GM18508 (cell line): ENCODE data around the gene PTAR1.
"Not testable (repeated sequence)": the region's sequence is repeated elsewhere in the genome, so short reads cannot be mapped to it uniquely, and the experiment has no call there.

Experiments used
- ATAC-seq: cut with Tn5 transposase; IDR thresholded peaks from one replicate; pipeline ENCODE4 v1.9.1; 2021; ENCODE audit warnings: moderate number of reproducible peaks; ENCODE audit not compliant: insufficient read depth, unreplicated experiment

The PTAR1 gene

GRCh38 chr9:69759421-69760277, at the start of gene PTAR1:
Gene PTAR1, minus strand, starts transcription at chr9:69760011. Its CDS starts 73 bp downstream, at chr9:69759938.
- ATAC-seq: peak; percentile 70

GRCh38 chr9:69809304-69809863, 49.6 kb upstream of the PTAR1 start:
- no peak for ATAC-seq

DNA sequence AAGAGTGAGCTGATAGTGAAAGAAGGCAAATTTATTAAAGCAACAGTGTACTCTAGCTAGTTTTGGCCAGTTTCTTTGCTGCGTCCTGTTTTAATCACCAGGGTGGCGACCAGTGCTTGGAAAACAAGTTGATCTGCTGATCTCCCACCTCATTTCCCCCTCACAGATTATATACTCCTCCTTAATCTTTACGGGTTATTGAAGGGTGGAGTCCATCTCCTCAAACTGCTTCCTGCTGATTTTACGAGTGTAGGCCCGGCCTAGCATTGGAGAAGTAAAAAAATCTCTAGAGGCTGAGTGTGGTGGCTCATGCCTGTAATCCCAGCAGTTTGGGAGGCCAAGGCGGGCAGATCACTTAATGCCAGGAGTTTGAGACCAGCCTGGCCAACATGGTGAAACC, 46.8 kb upstream of the PTAR1 start:
- no peak for ATAC-seq

DNA sequence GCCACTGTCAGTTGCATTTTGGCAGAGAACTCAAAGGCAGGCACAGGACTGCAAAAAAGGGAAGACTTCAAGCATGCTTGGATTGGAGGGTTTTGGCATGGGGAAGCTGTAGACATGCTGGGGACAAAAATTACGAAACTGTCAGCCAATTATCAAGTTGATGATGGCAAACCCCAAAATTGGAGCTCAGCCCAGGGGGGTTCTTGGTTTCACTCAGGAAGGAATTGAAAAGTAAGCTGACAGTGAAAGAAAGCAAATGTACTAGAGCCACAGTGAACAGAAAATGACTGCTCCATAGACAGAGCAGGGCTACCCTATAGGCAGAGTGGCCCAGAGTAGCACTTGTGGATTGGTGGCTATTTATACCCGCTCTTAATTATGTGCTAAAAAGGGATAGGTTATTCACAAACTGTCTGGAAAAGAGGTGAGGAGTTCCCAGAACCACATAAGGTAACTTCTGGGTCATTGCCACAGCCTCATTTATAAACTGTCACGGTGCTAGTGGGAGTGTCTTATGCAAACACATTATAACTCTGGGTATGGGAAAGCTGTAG, 46.2 kb upstream of the PTAR1 start:
- ATAC-seq: no peak

GRCh38 chr9:69801989-69802388, 42.2 kb upstream of the PTAR1 start:
- no peak for ATAC-seq

- ATAC-seq: not testable (repeated sequence)
These were observed 40.2 kb upstream of the PTAR1 start for GRCh38 chr9:69800027-69800426.

DNA sequence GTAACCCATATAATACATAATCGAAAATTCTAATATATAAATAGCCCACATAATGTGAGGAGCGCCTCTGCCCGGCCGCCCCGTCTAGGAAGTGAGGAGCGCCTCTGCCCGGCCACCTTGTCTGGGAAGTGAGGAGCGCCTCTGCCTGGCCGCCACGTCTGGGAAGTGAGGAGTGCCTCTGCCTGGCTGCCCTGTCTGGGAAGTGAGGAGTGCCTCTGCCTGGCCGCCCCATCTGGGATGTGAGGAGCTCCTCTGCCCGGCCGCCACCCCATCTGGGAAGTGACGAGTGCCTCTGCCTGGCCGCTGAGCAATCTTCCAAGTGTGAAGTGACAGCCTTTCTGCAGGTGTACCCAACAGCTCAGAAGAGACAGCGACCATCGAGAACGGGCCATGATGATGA, 39.7 kb upstream of the PTAR1 start:
- ATAC-seq: not testable (repeated sequence)

DNA sequence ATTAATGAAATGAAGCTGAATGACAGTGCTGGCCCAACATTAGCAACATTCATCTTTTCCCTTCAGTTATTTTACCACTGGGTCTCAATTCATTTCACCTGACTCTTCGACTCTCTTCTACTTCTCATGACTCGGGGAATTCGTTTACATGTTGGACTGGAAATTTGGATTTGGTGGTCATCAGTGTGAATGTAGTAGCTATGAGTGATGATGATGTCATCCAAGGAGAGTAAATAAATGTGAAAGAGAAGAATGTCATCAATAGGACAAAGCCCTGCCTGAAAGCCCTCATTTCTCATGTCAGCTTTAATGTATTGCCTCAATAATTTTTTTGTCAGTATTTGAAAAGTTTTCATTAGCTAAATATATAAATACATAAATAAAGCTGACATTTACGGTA, 38.9 kb upstream of the PTAR1 start:
- no peak for ATAC-seq

DNA sequence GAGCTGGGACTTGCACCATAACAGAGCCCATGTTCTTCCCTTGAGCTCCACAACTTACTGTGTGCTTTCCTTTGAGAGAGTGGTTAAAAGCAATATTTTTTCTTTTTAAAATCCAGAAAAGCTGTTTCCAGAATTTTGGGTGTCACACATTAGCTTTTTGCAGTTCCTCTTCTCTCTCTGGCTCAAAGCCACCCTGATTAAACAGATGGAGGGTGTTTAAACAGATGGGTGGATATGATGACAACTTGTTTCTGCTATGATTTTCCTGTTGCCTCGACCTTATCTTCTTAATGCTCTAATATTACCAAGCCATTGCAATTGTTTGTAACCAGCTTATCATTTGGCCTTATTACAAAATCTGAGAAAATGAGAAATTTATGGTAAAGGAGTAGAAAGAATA, 37.9 kb upstream of the PTAR1 start:
- ATAC-seq: no peak

DNA sequence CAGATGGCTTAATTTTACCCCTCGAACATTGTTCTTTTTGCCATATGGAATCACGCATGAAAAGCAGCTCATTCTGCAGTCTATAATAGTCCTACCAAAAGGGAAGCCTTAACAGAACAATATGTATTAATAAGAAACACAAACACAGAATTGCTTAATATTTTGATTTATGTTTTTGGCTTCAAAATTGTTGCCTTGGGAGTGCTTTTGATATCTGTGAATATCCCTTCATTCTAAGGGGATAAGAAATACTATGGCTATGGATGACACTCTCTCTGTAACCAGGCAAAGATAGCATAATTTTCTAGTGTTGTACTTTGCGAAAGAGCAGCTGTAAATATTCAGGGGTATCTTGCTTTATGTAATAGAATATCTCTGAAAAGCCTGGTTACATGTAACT, 34.5 kb upstream of the PTAR1 start:
- no peak for ATAC-seq

GRCh38 chr9:69785757-69786156, 25.9 kb upstream of the PTAR1 start:
- no peak for ATAC-seq

DNA sequence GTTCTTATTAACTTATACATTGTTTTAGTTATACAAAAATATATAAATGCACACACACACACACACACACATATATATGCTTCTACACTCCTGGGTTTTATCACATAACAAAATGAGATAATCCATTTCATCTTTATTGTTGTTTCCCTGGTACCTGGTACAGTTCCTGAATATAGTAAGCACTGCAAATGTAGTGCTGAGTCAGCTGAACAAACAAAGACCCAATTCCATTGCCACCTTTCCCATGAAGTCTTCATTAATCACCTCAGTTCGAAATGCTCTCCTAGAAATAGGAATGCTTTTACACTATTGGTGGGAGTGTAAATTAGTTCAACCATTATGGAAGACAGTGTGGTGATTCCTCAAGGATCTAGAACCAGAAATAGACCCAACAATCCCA, 13.4 kb upstream of the PTAR1 start:
- ATAC-seq: no peak

- ATAC-seq: no peak
These were observed 12.1 kb upstream of the PTAR1 start for GRCh38 chr9:69771775-69772418.

DNA sequence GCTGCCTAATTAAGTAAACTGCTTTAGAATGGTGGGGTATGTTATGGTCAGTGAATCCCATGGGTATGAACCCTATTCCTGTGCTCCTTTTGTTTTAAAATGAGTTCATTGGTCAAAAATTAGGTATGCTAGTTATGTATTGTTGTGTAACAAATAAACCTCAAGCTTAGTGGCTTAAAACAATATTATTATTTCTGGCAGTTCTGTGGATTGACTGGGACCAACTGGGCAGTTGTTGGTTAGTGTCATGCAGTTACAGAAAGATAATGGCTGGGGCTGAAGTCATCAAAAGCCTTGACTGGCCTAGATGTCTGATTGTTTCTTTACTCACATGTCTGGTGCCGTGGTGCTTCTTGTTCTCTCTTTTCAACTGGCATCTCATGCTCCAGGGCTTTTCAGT, 8.9 kb upstream of the PTAR1 start:
- no peak for ATAC-seq

GRCh38 chr9:69768101-69768500, 8.3 kb upstream of the PTAR1 start:
- ATAC-seq: no peak

- not testable (repeated sequence) for ATAC-seq
These were observed 4.1 kb upstream of the PTAR1 start for GRCh38 chr9:69763862-69764261.

GRCh38 chr9:69762527-69762926, 2.7 kb upstream of the PTAR1 start:
- ATAC-seq: no peak

DNA sequence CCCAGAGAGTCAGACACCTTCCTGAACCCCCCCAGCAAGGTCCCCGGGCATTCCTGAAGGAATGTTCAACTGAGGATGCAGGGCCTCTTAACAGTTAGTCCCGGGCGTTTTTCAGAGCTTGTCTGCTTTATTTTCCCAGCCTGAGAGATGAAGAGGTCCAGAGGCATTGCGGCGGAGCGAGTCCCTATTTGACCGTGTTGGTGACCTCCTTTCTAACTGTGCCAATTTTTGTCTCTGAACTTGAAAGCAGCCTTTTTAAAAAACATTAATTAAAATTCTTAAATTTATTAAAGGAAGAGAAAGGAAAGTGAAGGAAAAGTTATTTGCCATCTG, 433 bp upstream of the PTAR1 start:
- no peak for ATAC-seq

DNA sequence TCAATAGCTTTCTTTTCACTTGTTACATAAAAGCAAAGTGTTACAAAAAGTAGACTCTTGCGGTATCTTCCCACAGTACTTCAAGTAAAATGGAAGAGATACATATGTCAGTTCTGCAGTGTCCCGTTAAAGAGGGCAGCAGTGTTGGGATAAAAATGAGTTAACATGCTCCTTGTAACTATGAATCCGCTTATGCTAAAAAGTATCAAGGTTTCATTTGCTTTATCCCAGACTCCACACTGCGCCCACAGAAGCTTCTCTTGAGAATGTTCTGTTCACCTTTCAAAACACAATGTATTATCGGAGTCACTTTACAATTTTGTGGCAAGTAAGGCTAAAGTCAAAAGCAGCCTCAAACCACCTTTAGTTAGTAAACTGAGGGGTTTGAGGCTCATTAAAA, 790 bp downstream of the PTAR1 start:
- ATAC-seq: no peak

- no peak for ATAC-seq
These were observed 1.7 kb downstream of the PTAR1 start for GRCh38 chr9:69757996-69758675.

DNA sequence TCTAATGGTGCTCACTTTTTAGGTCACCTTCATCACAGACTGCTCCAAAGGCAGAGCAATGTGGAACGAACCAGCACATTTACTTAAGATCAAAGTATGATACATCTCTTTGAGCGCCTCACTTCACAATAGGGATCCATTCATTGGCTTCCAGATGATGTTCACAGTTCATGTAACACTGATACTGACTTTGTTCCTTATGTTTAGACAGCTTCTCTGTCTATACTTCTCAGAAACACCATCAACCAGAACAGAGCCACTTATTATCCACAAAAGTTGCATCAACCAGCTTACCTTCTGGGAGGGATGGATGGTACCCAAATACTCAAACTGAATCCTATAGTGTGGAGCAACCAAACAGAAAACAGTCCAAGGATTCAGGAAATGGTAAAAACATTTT, 4.6 kb downstream of the PTAR1 start:
- no peak for ATAC-seq
